Stimulated activated CD4-positive, alpha-beta T cell treated with anti-CD3 and anti-CD28 coated beads, Interleukin-1b, Interleukin-23, amount 100 ng/mL, for 1 hour (primary cell): ENCODE measurements around the gene ORM1.
"Not testable (repeated sequence)": the region's sequence is repeated elsewhere in the genome, so short reads cannot be mapped to it uniquely, and the experiment has no call there.

Experiments used
- DNase-seq, 2 donors: peaks; one replicate each; pipeline ENCODE4 v3.0.0-alpha.2; 2020; ENCODE audit warnings: low read depth in 2 of 2

The ORM1 gene

DNA sequence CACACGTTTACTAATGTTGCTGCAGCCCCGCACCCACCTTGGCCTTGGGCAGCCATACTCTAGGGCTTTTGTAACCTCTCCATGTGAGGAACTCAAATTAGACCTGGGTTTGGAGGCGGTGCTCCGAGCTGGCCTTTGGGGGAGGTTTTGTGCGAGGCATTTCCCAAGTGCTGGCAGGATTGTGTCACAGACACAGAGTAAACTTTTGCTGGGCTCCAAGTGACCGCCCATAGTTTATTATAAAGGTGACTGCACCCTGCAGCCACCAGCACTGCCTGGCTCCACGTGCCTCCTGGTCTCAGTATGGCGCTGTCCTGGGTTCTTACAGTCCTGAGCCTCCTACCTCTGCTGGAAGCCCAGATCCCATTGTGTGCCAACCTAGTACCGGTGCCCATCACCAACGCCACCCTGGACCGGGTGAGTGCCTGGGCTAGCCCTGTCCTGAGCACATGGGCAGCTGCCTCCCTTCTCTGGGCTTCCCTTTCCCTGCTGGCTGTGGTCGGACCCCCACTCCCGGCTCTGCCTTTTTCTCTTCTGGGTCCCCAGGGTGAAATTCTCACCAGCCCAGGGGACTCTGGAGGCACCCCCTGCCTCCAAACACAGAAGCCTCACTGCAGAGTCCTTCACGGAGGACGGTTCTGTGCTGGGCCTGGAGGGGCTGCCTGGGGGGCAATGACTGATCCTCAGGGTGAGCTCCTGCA, at the start of gene ORM1:
TSS of gene ORM1 (plus strand) at position 268 of the 701 bp plus-strand sequence. CDS start at position 304, 36 bp downstream.
- not testable (repeated sequence) for DNase-seq

DNA sequence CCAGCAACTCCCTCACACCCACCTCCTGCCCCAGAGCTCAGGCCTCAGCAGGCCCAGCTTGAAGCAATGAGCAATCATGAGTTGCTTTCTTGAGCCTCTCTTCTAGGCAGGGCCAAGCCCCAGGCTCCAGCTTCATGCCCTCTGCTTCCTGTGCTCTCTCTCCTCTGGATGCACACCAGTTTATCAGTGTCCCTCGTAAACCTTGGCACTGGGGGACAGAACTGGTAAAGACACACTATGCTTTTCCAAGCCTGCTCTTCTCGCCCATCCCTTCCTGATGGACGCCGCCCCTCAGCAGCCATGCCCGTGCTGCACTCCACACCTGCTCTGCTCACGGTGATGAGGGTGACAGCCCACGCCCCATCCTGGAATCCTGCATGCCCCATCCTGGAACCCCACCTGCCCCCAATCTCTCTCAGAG, 49.4 kb upstream of the ORM1 start:
- no peak for DNase-seq

DNA sequence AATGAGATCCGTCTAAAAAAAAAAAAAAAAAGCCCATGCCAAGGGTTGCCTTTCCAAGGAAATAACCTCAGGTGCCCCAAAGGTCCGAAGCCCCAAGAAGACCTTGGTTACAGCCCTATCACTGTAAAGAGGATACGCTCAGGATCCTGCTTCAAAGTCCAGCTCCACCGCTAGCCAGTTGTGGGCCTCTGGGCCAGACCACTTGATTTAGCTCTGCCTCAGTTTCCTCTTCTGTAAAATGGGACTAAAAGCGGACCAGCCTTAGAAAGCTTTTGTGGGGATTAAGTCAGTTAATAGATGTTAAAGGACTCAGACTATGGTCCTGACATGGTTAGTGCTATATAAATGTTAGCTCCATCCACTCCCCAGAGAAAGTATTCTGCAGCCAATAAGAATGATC, 48.7 kb upstream of the ORM1 start:
- no peak for DNase-seq

DNA sequence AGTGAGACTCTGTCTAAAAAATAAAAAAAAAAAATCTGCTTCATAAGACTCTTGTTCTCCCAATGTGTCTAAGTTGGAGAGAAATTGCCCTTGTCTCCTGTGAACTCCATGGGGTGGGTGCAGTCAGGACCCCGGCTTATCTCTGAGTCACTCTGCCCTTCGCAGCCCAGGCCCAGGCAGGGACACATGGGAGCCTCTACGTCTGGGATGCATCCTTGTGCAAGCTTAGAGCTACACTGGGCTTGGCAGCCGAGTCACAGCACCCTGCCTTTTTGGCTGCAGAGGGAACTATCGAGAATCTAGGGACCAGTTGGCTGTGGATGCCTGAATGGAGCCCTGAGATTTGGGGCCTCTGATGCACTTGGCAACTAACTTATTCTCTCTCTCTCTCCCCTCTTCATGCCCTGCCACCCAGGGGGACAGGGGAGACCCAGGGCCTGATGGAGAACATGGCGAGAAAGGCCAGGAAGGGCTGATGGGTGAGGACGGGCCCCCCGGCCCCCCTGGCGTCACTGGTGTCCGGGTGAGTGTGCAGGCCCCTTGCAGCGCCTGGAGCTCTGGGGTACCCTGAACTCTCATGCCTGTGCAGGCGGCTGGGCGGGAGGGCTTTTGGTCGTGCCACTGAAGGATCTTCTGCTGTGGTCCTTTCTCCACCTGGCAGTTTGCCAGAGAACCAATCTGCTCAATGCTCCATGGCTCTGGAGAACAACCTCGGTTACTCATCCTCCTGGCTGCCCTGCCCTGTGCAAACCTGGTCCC, 47.5 kb upstream of the ORM1 start:
- no peak for DNase-seq

DNA sequence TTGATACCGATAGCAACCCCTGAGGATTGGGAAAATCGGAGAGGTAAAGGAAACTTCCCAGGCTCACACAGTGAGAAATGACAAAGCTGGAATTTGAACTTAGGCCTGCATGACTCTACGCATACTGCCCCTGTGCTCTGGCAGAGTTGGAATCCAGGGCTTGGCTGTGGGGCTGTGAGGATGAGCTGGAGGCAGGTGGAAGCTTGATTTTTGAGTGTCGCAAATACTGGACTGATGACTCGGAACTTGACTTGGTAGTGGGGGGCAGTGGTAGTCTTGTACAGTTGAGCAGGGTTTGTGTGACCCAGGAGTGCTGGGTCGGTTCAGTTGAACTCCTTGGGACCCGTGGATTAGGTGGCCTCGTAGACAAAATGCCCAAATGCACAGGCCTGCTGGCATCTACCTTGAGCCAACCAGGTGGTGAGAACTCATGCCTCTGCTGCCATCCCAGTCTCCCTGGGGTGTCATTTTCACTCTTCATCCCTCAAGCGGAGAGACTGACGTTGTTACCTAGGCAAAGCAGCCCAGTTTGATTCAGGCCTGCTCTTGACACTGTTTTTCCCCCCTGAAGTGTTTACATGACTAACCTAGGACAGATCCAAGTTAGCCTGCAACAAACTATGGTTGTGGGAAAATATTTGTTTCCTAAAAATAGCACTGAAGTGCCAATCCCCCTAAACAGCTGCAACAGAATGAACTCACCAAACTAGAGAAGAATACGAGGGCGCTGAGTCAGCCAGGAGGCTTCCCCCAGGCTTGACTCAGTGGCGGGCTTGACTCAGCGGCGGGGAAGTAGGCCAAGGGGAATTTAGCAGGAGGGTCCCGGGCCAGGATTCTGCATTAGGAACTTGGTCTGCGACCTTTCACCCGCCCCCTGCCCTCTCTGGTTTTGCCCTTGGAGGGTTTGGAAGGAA, 45.7 kb upstream of the ORM1 start:
- DNase-seq: no peak

DNA sequence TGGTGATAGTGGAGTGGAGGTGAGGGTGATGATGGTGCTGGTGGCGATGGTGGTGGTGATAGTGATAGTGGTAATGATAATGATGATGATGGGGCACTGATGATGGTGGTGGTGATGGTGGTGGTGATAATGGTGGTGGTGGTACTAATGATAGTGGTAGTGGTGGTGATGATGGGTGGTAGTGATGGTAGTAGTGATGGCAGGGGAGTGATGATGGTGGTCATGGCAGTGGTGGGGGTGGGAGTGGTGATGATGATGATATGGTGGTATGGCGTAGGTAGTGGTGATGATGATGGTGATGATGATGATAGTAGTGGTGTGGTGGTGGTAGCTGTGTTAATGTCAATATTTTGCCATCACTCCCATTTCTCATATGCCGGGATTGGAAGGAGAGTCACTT, 44.5 kb upstream of the ORM1 start:
- DNase-seq: no peak

DNA sequence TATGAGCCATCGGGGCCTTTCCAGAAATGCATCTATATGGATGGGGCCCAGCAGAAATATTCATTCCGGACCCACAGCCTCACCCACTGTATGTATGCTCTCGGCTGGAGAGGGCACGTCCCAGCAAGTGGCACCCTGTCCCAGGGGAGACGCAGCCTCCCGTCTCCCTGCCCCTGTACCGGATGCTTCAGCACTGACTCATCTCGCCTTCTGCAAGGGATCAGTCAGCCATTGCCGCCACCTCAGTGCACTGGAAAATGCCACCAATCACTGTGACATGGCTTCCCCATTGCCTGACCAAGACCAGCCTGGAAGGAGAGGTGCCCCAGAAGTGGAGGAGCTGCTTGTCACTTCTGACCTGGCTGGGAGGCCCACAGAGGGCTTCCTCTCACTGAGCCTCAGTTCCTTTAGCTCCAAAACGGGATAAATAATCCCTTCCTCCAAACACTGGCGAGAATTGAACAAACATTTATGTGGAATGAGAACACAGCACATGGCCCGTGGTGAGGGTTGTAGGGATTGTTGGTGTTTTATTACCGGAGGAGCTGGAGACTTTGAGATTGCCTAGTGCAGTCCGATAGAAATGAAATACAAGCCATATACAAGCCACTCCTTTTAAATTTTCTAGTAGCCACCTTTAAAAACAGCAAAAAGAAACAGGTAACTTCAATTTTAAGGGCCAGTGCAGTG, 43.9 kb upstream of the ORM1 start:
- no peak for DNase-seq

DNA sequence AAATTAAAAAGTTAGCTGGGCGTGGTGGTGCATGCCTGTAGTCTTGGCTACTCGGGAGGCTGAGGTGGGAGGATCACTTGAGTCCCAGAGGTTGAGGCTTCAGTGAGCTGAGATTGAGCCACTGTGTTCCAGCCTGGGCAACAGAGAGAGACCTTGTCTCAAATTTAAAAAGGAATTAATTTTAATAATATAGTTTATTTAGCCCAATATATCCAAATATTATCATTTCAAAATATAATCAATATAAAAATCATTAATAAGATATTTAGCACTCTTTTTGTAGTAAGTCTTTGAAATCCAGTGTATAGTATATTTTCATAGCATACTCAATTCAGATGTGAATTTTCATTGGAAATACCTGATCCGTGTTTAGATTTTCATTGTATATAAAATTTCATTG, 43.2 kb upstream of the ORM1 start:
- DNase-seq: no peak

DNA sequence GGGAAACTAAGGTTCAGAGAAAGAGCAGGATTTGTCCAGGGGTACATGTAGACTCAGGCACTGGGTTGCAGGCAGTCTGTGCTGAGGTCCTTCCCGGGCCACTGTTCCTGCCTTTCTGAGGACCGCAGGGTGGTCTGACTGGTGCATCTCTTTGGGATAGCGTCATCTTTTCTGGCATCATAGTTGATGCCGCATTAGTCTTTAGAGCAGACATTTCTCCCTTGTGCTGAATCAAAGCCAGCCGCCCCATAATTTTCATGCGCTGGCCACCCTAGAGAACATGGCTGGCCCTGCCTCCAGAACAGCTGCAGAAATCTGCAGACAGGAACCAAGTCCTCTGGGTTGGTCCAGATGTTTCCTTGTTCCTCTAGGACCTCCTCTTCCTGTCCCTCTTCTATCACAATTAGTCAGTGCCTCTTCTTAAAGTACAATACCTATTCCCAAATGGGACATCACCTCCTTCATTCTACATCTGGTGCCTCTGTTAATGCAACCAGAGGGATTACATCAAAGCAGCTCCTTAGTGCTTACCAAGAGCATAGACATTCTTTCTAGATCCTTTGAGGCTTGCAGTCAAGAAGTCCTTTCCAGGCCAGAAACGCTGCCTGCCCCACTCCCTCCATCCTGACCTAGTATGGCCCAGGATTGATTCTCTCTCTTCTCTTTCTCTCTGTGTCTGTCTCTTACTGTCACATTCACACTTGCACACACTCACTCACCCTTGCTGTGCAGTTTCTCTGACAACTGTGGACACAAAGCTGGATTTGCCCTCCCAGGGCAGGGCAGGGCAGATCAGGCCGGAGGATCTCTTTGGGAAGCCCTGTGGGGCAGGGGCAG, 42.0 kb upstream of the ORM1 start:
- no peak for DNase-seq

DNA sequence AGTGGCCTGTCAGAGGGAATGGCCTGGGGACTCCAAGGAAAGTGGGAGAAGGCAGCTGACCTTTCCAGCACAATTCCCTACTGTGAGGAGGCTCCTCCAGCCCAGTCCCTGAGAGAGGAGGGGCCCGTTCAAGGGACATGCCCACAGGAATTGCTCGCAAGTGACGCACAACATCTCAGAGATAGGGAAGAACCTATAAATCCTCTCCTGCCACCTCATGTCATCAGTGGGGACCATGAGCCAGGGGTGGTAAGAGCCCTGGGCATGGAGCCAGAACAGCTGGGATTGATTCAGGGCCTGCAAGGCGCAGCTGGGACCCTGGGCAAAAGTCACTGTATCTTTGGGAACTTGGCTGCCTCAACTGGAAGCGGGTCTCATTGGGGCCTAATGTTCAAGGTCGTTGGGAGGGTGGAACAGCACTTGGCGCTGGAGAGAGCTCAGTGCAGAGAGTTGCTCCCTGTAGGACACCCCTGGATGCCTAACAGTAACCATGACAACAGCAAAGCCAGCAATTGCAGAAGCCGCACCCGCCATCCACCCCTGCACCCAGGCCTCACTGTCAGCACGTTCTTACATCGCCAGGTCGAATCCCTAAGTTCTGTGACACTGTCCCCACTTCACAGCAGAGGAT, 41.3 kb upstream of the ORM1 start:
- DNase-seq: no peak

DNA sequence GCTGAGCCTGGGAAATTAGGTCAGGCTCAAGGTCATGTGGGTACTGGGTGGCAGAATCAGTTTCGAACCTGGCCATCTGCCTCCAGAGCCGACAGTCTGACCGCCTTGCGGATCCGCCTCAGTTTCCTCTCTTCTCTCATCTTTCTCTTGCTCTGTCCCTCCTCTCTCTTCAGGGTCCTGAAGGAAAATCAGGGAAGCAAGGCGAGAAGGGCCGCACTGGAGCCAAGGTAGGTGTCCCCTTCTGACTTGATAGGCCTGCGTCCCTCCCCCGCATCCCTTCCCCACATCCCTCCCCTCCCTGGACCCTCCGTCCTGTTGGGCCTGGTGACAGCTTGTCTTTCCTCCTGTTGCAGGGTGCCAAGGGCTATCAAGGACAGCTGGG, 40.8 kb upstream of the ORM1 start:
- DNase-seq: no peak

DNA sequence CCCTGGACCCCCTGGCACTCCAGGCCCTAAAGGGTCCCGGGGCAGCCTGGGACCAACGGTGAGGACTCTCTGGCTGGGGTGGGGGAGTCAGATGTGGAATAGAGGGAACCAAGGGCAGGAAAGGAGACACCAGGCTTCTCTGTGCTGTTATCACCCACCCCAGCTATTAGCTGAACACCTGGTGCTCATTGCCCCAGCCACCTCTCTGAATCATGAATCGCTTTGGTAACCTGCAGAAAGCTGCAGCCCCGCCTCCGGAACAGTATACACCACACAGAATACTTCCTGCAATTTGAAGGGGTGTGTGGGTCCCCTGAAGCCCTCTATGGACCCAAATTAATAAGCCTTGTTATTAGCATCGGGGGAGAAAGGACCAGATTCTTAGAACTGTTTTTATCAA, 40.4 kb upstream of the ORM1 start:
- no peak for DNase-seq

DNA sequence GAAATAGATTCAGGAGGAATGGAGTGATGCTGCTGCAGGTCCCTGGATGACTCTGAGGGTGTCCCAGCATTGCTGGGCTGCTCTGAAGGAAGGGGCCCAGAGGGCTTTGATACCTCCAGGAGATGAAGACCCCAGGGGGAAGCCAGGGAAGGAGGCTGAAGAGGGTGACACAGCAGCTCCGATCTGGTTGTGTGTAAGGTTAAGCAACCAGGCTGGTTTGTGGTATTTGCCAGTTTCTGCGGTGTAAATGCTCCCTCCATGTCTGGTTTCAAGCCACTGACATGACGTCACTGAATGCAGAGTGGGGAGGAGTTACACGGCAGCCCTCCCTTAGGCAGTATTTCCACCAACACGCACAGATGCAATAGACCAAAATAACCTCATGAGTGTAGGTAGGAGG, 40.0 kb upstream of the ORM1 start:
- DNase-seq: no peak

DNA sequence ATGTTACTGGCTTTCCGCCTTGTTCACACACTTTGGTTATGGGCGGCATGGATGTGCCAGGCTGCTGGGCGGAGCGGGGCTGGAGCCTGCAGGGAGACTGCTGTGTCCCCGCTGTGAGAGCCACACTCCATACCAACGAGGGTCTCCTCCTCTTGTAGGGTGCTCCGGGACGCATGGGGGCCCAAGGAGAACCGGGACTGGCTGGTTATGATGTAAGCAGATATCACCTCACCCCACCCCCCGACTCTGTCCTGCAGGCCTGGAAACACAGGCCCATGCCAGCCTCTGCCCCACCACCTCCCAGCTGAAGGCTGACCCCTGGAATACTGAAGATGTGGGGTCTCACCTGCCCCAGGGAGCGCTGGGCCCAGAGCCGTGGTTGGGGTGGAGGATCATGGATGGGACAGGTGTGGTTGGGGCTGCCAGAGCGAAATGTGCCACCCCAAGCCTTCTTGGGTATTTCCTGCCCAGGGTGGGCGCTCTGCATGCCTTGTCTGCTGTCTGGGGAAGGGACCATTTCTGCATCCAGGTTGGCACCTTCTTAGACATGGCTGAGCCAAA, 39.3 kb upstream of the ORM1 start:
- DNase-seq: no peak

DNA sequence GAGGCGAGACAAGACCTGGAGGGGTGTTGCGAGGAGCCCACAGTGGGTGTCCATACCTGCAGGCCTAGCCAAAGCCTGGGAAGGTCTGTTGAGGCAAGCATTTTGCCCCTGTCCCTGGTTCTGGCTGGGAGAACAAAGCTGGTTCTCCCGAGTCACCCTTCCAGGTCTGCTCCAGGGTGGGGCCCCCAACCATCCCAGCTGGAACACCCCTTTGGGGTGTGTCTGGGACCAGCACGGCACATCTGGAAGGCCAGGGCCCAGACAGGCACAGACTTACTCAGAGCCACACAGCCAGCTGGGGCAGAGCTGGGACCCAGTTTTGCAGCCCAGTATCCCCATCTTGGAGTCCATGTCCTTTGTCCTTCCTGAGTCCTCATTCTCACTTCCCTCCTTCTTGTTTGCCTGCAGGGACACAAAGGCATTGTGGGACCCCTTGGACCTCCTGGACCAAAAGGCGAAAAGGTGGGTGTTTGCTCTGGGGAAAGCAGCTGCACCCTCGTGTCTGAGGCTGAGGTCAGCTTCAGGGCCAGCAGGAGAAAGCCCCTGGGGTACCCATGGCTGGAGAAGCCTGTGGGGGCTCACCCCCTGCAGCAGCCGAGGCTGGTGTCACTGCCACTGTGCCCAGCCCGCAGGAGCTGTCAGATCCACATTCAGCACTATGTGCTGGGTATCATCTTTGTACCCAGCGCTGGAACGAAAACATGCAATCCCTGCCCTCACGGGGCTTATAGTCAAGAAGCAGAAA, 38.4 kb upstream of the ORM1 start:
- no peak for DNase-seq

DNA sequence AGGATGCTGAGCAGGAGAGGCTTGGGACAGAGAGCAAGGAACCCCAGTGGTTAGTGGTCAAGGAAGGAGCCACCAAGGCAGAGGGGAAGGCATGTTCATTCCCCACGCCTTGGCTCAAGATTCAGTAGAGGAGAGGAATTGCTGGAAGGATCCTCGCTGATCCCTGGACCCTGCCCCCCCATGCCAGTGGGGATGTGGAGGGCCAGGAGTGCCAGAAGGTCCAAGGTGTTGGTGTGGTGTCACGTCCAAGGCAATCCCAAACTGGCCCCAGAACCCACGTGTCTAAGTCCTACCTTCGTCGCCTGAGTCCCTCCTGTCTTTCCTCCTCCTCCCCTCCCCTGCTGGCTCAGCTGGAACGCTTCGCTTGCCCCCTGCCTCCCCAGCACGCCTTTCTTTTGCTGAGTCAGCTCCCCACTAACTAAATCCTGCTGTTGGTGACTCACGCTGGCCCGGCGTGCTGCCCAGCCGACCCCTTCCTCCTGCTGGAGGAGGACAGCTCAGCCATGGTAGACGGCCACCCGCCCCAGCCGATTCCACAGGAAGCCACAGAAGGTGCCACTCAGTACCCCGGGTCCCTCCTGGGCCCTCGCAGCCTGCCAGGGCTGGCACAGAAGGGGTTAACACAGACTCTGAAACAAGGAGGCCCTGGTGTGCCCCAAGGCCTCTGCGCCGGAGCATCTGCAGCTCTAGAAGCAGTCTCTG, 37.6 kb upstream of the ORM1 start:
- no peak for DNase-seq

DNA sequence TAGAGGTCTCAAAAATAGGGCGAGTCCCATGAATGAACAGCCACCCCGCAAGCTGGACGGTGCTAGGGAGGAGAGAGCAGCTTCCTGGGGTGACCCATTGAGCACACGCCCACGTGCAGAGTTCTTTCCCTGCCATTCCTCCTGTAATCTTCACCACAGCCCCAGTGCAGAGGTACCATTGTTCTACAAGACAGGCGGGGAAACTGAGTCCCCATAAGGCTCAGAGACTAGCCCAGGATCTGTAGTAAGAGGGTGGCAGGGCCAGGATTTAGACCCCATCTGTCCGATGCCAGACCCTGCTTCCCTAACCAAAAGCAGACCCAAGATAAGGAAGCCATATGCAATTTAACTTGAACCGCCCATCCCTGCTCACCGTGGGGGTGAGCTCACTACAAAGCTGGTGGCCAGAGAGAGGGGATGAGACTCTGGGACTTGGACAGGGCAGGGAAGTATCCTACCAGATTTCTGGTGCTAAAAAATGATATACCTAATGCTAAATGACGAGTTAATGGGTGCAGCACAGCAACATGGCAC, 36.7 kb upstream of the ORM1 start:
- DNase-seq: no peak

DNA sequence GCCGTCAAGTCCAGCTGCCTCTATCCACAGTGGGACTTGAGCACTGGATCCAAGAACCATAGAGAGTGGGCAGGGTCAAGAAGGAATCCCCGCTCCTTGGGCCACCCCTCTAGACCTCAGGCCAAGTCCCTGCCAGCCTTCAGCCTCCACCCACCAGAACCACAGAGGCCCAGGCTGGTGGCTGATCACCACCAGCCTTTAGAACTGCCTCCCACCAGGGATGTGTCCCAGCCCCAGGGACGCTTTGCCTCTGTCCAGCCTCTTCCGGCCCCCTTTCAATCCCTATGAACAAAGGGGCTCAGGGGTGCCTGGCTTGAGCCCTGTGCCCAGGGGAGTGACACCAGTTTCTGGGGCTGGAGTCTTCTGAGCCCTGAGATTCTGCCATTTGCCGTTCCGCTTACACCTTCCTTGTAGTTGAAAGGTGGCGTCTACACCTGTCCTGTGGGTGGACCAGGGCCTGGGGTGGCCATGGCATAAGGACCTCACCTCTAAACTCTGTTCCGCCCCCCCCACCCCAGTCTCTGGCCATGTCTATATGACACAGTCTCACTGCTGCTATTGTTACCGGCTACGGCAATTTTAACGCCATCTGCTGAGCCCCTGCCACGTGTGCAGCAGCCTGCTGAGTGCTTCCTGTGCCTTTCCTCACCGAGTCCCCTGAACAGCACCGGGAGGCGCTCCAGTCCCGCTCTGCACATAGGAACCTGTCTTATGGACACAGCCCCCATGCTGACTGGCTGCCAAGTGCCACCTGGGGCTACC, 35.7 kb upstream of the ORM1 start:
- no peak for DNase-seq
